HL-60 (cell line): ENCODE results near the gene TRIO.

Experiments used
- DNase-seq, 2 experiments: peaks; one replicate each; pipeline ENCODE4 v3.0.0-alpha.2; 2010 to 2020; ENCODE audit warnings: low read depth in 1 of 2, low spot score in 1 of 2
- H3K27ac ChIP-seq: fragments of 250-450 bp; sonication (Bioruptor Pico); replicated peaks from 2 replicates; pipeline ENCODE4 v1.5.1; 2020; ENCODE audit warnings: mild to moderate bottlenecking, moderate library complexity
- H3K27me3 ChIP-seq: fragments of 250-450 bp; sonication (Bioruptor Pico); 2 replicates; pipeline ENCODE4 v1.5.1; 2021; ENCODE audit warnings: mild to moderate bottlenecking, moderate library complexity; ENCODE audit not compliant: insufficient read depth, poor library complexity, severe bottlenecking
- H3K4me3 ChIP-seq: replicated peaks from 2 replicates; pipeline ENCODE4 v1.5.1; 2011; ENCODE audit warnings: mild to moderate bottlenecking, control low read depth, low read length; ENCODE audit not compliant: insufficient read depth
- CTCF ChIP-seq: IDR thresholded peaks from one replicate; pipeline ENCODE4 v1.5.1; 2011; ENCODE audit warnings: low read length, control low read depth, inconsistent platforms; ENCODE audit not compliant: insufficient read depth
- GABPA ChIP-seq: IDR thresholded peaks from 2 replicates; pipeline ENCODE4 v1.6.1; 2012; ENCODE audit warnings: low read depth
- POLR2AphosphoS5 ChIP-seq: IDR thresholded peaks from 2 replicates; pipeline ENCODE4 v1.6.1; 2012; ENCODE audit warnings: low read depth
- REST ChIP-seq: IDR thresholded peaks from 2 replicates; pipeline ENCODE4 v1.6.1; 2012; ENCODE audit warnings: low read depth; ENCODE audit not compliant: insufficient replicate concordance
- SPI1 ChIP-seq: IDR thresholded peaks from 2 replicates; pipeline ENCODE4 v1.6.1; 2012; ENCODE audit warnings: low read depth, mild to moderate bottlenecking, borderline replicate concordance

The TRIO gene

GRCh38 chr5:14405706-14406553, 262.8 kb downstream of the TRIO start:
- Histone ChIP-seq H3K27me3 (no peaks in the 10 kb centered on the region), H3K27ac (no peak overlapping the region), H3K4me3 (no peak overlapping the region)
- no peak for TF ChIP-seq GABPA
- TF ChIP-seq REST: no peak
- no peak for DNase-seq

GRCh38 chr5:14406554-14406849, 263.4 kb downstream of the TRIO start:
- DNase-seq: no peak
- TF ChIP-seq SPI1 (no peak), REST (no peak), GABPA (no peak), CTCF (no peak)
- H3K27ac ChIP-seq: no peak overlapping the region

GRCh38 chr5:14407051-14407450, 263.9 kb downstream of the TRIO start:
- Histone ChIP-seq H3K27ac (no peak overlapping the region), H3K4me3 (no peak overlapping the region), H3K27me3 (no peaks in the 10 kb centered on the region)
- TF ChIP-seq CTCF: no peak
- no peak for TF ChIP-seq REST
- TF ChIP-seq GABPA: no peak
- no peak for DNase-seq

More at GRCh38 chr5:14406554-14406849, 263.4 kb downstream of the TRIO start:
- no peaks in the 10 kb centered on the region for H3K27me3 ChIP-seq
- no peak overlapping the region for H3K4me3 ChIP-seq

GRCh38 chr5:14407746-14408175, 264.6 kb downstream of the TRIO start:
- TF ChIP-seq SPI1: no peak
- TF ChIP-seq REST: no peak
- no peak for TF ChIP-seq GABPA
- no peak for TF ChIP-seq CTCF
- TF ChIP-seq POLR2AphosphoS5: no peak
- Histone ChIP-seq H3K27me3 (no peaks in the 10 kb centered on the region), H3K4me3 (no peak overlapping the region), H3K27ac (no peak overlapping the region)
- no peak for DNase-seq
